Common myeloid progenitor, CD34-positive (primary cell): ENCODE measurements around the gene NCAPH2.

Source experiments
- CTCF ChIA-PET: fragments of 350-600 bp; sonication (Branson Sonifier 250); formaldehyde crosslinking; loops from one replicate; lab custom pipeline; 2021; ENCODE audit warnings: antibody characterized with exemption; lab: Charles Lee
- POLR2A ChIA-PET: fragments of 350-600 bp; sonication (Branson Sonifier 250); formaldehyde crosslinking; loops from one replicate; lab custom pipeline; 2021; ENCODE audit warnings: antibody characterized with exemption; lab: Charles Lee
- DNase-seq, 3 donors: peaks; one replicate each; pipeline versions ENCODE4 v3.0.0 to v3.0.0-alpha.2; 2013
- H3K27ac ChIP-seq, 2 experiments: 1 replicate in 1 of 2; 2 replicates in 1 of 2; pipeline ENCODE4 v1.7.0; 2013; ENCODE audit warnings: inconsistent platforms in 2 of 2, low read length in 2 of 2, mild to moderate bottlenecking in 2 of 2, low read depth in 1 of 2, moderate library complexity in 1 of 2; ENCODE audit not compliant: severe bottlenecking in 2 of 2, insufficient read depth in 1 of 2, poor library complexity in 1 of 2
- H3K27me3 ChIP-seq, 5 experiments: replicated peaks in 2 of 5; 1 replicate in 3 of 5; 2 replicates in 2 of 5; pipeline versions ENCODE4 v1.6.1 to v1.7.0; 2013; ENCODE audit warnings: low read length in 4 of 5, mild to moderate bottlenecking in 2 of 5, moderate library complexity in 2 of 5, inconsistent platforms in 1 of 5; ENCODE audit not compliant: insufficient read depth in 5 of 5, control insufficient read depth in 4 of 5
- H3K36me3 ChIP-seq, 4 experiments: 1 replicate in 2 of 4; 2 replicates in 2 of 4; pipeline versions ENCODE4 v1.6.1 to v1.7.0; 2013; ENCODE audit warnings: low read length in 3 of 4, control low read depth in 1 of 4, mild to moderate bottlenecking in 1 of 4; ENCODE audit not compliant: control insufficient read depth in 4 of 4, insufficient read depth in 4 of 4
- H3K4me1 ChIP-seq, 4 experiments: 1 replicate in 3 of 4; 2 replicates in 1 of 4; pipeline versions ENCODE4 v1.6.1 to v1.7.1; 2013; ENCODE audit warnings: low read length in 3 of 4, mild to moderate bottlenecking in 3 of 4, control low read depth in 1 of 4, inconsistent platforms in 1 of 4, moderate library complexity in 1 of 4; ENCODE audit not compliant: control insufficient read depth in 4 of 4, insufficient read depth in 4 of 4; ENCODE audit errors: control extremely low read depth in 1 of 4
- H3K4me3 ChIP-seq, 7 experiments: 1 replicate in 4 of 7; 2 replicates in 3 of 7; pipeline versions ENCODE4 v1.5.1 to v1.7.0; 2013; ENCODE audit warnings: mild to moderate bottlenecking in 7 of 7, low read length in 6 of 7, moderate library complexity in 6 of 7, inconsistent platforms in 2 of 7, low read depth in 2 of 7, control low read depth in 1 of 7; ENCODE audit not compliant: insufficient read depth in 4 of 7, control insufficient read depth in 1 of 7; ENCODE audit errors: extremely low read depth in 1 of 7
- H3K9me3 ChIP-seq, 5 experiments: 1 replicate in 4 of 5; 2 replicates in 1 of 5; pipeline versions ENCODE4 v1.6.1 to v1.7.1; 2013; ENCODE audit warnings: low read length in 4 of 5, mild to moderate bottlenecking in 2 of 5, inconsistent platforms in 1 of 5, low read depth in 1 of 5, moderate library complexity in 1 of 5; ENCODE audit not compliant: control insufficient read depth in 4 of 5, insufficient read depth in 2 of 5; ENCODE audit errors: control extremely low read depth in 1 of 5
- WGBS: methylation state at CpG from one replicate; pipeline ENCODE4 v1.1.5; 2013; ENCODE audit not compliant: insufficient coverage; 5-methylcytosine and 5-hydroxymethylcytosine counted together

The NCAPH2 gene

GRCh38 chr22:50474710-50475651, 33.0 kb upstream of the NCAPH2 start, which contains the start of gene SBF1:
Gene SBF1 (minus strand): TSS chr22:50475035. CDS start chr22:50474840, 195 bp downstream.
- Histone ChIP-seq H3K36me3 (no peaks in the 10 kb centered on the region), H3K4me1 (peaks cover 4 to 50% (median 48%) of the 10 kb centered on the region in 4 experiments), H3K4me3 (peak within 1 kb of the TSS; percentile 63 to 76 (median 72)), H3K27me3 (peaks cover 0 to 16% (median 4%) of the 10 kb centered on the region in 5 experiments), H3K9me3 (no peaks in the 10 kb centered on the region), H3K27ac (peak within 1 kb of the TSS in 1 of 2 experiments; percentile 68)
- ChIA-PET POLR2A (no interaction called here), CTCF (interaction anchor here (0.9 kb wide), 1 partner anchor 23 kb away, joined by 3 read pairs; no protein-coding TSS in a partner anchor)
- 3% methylated on average over 75 of the region's 97 CpGs for WGBS
- DNase-seq = peak; percentile 77 to 82 (median 81)

- peak overlapping the region in 4 of 7 experiments; percentile 72 to 76 (median 76) for H3K4me3 ChIP-seq
- H3K9me3 ChIP-seq = no peaks in the 10 kb centered on the region
- peaks cover 4 to 43% (median 42%) of the 10 kb centered on the region in 4 experiments for H3K4me1 ChIP-seq
- WGBS = no CpG with 5 or more reads among the region's 6 CpGs
- ChIA-PET POLR2A (no interaction called here), CTCF (interaction anchor here (0.9 kb wide), 1 partner anchor 23 kb away, joined by 3 read pairs; no protein-coding TSS in a partner anchor)
- H3K27me3 ChIP-seq = peaks cover 0 to 22% (median 9%) of the 10 kb centered on the region in 5 experiments
- no peaks in the 10 kb centered on the region for H3K36me3 ChIP-seq
- peak overlapping the region in 1 of 2 experiments; percentile 68 for H3K27ac ChIP-seq
- DNase-seq = no peak
Measured at GRCh38 chr22:50475652-50476002, 32.4 kb upstream of the NCAPH2 start.

GRCh38 chr22:50476868-50477267, 31.2 kb upstream of the NCAPH2 start:
- CTCF ChIA-PET = no interaction called here

DNA sequence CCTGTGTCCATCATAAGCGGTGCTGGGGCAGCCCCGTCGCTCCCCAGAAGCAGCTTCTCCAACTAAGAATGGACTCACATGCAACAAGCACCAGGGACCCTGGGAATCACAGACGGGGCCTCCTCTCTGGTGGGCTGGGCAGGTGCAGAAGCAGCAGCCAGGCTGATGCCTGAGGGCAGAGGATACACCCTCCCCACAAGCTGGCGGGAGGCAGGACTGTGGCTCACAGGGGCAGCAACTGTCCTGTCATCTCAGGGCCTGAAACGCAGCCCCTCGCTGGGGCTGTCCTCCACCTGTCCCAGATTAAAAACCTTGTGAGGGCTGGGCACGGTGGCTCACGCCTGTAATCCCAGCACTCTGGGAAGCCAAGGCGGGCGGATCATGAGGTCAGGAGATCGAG, 30.1 kb upstream of the NCAPH2 start:
- no peak overlapping the region for H3K4me3 ChIP-seq
- H3K9me3 ChIP-seq = no peaks in the 10 kb centered on the region
- WGBS = 96% methylated on average over 10 of the region's 12 CpGs
- DNase-seq = no peak
- no peaks in the 10 kb centered on the region for H3K36me3 ChIP-seq
- no peak overlapping the region for H3K27ac ChIP-seq
- H3K27me3 ChIP-seq = peaks cover 0 to 45% (median 18%) of the 10 kb centered on the region in 5 experiments
- POLR2A ChIA-PET = no interaction called here
- CTCF ChIA-PET = interaction anchor here (1.0 kb wide), 1 partner anchor 22 kb away, joined by 3 read pairs; no protein-coding TSS in a partner anchor
- H3K4me1 ChIP-seq = peaks cover 0 to 36% (median 32%) of the 10 kb centered on the region in 4 experiments

More at GRCh38 chr22:50476868-50477267, 31.2 kb upstream of the NCAPH2 start:
- Histone ChIP-seq H3K4me3 (no peak overlapping the region), H3K27ac (no peak overlapping the region), H3K4me1 (peaks cover 4 to 39% (median 38%) of the 10 kb centered on the region in 4 experiments), H3K9me3 (no peaks in the 10 kb centered on the region), H3K36me3 (no peaks in the 10 kb centered on the region), H3K27me3 (peaks cover 0 to 34% (median 10%) of the 10 kb centered on the region in 5 experiments)
- 97% methylated on average over 5 of the region's 7 CpGs for WGBS
- POLR2A ChIA-PET = no interaction called here
- DNase-seq = no peak

DNA sequence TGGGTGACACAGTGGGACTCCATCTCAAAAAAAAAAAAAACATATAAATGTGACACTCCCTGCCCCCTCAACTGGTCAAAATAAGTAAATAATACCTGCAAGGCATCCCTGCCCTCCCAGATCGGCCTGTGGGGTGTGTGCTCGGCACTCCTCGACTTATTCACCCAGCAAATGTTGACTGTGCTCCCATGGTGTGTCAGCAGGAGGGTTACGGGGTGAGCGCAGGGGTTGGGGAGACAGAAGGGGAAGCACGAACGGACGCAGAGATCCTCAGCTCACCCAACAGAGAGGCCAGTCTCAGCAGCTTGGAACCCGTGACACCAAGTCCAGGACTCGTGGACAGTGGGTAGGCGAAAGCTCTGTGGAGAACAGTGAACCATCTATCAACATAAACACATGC, 28.3 kb upstream of the NCAPH2 start:
- Histone ChIP-seq H3K9me3 (no peaks in the 10 kb centered on the region), H3K36me3 (no peaks in the 10 kb centered on the region), H3K27me3 (peaks cover 0 to 53% (median 22%) of the 10 kb centered on the region in 5 experiments), H3K27ac (no peak overlapping the region), H3K4me1 (peaks cover 0 to 24% (median 19%) of the 10 kb centered on the region in 4 experiments), H3K4me3 (no peak overlapping the region)
- POLR2A ChIA-PET = interaction anchor here (1.2 to 1.3 kb wide), 2 partner anchors 8 to 11 kb away, joined by 3 read pairs; no protein-coding TSS in a partner anchor
- CTCF ChIA-PET = interaction anchor here (1.0 to 1.4 kb wide), 3 partner anchors 17 to 141 kb away, joined by 3 to 5 read pairs (median 3); no protein-coding TSS in a partner anchor
- WGBS = 60% methylated on average over 6 of the region's 11 CpGs
- DNase-seq = peak in 2 of 3 donors; percentile 31 to 34

GRCh38 chr22:50481045-50481439, 27.0 kb upstream of the NCAPH2 start:
- Histone ChIP-seq H3K36me3 (no peaks in the 10 kb centered on the region), H3K27ac (no peak overlapping the region), H3K4me1 (peaks cover 0 to 23% (median 18%) of the 10 kb centered on the region in 4 experiments), H3K4me3 (peak overlapping the region in 6 of 7 experiments; percentile 6 to 65 (median 54)), H3K27me3 (peaks cover 0 to 53% (median 22%) of the 10 kb centered on the region in 5 experiments), H3K9me3 (no peaks in the 10 kb centered on the region)
- POLR2A ChIA-PET = interaction anchor here (0.7 kb wide), 1 partner anchor 12 kb away, joined by 4 read pairs; no protein-coding TSS in a partner anchor
- CTCF ChIA-PET = interaction anchor here (1.4 kb wide), 1 partner anchor 18 kb away, joined by 5 read pairs; no protein-coding TSS in a partner anchor
- no peak for DNase-seq
- 5% methylated on average over 35 of the region's 45 CpGs for WGBS
